Upper lobe of right lung (tissue), 1 donor: Measurements from ENCODE around the gene GIMD1. TPM values are rescaled to one million over a fixed set of nuclear protein-coding genes. Genes with fewer than 3 reads are reported as not detected.

Experiments
- ATAC-seq: fragments of 200-7000 bp; cut with Tn5 transposase; one replicate; pipeline ENCODE4 v1.9.1; 2020; ENCODE audit warnings: mild to moderate bottlenecking, moderate library complexity
- DNase-seq: peaks from one replicate; pipeline ENCODE4 v3.0.0-alpha.2; 2020
- H3K27ac ChIP-seq: fragments of 200-600 bp; one replicate; pipeline ENCODE4 v1.8.0; 2022
- H3K27me3 ChIP-seq: fragments of 200-600 bp; one replicate; pipeline ENCODE4 v1.8.0; 2022; ENCODE audit warnings: mild to moderate bottlenecking
- H3K36me3 ChIP-seq: fragments of 200-600 bp; one replicate; pipeline ENCODE4 v1.8.0; 2022
- H3K4me1 ChIP-seq: fragments of 200-600 bp; one replicate; pipeline ENCODE4 v1.8.0; 2022
- H3K4me3 ChIP-seq: fragments of 200-600 bp; one replicate; pipeline ENCODE4 v1.8.0; 2022; ENCODE audit warnings: mild to moderate bottlenecking
- H3K9me3 ChIP-seq: fragments of 200-600 bp; one replicate; pipeline ENCODE4 v1.8.0; 2022
- intact Hi-C: fragments of 100-400 bp; cut with DNase I; formaldehyde crosslinking; loops from one replicate; pipeline ENCODE4 v1.11.0; 2022
- total RNA-seq: library from RNA; stranded (reverse); fragmentation: NEBNext Ultra II Directional; extraction: Animal tissue kit (Norgen Biotek cat#: 25700); gene quantifications from one replicate; pipeline ENCODE4 v1.2.1, GENCODE V29; 2021
- TF ChIP-seq, protein P1 (sequence below): fragments of 200-600 bp; IDR thresholded peaks from one replicate; pipeline ENCODE4 v1.8.0; 2022; ENCODE audit warnings: antibody characterized with exemption
- donor health status: DM: no; HTN: yes; CAD: no; lungs with severe emphysema.

GIMD1 gene
- total RNA-seq, 1 donor from 2014 or later, result not detected

DNA sequence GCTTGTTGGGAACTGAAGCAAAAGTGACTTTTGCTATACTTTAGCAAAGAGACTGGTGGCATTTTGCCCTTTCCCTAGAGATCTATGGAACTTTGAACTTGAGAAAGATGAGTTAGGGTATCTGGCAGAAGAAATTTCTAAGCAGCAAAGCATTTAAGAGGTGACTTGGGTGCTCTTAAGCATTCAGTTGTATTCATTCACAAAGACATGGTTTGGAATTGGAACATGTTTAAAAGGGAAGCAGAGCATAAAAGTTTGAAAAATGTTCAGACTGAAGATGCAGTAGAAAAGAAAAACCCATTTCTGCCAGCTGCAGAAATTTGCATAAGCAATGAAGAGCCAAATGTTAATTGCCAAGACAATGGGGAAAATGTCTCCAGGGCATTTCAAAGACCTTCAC is 30.7 kb downstream of the GIMD1 start:
- H3K36me3 ChIP-seq, result peaks cover 61% of the 10 kb centered on the region
- no peaks in the 10 kb centered on the region for H3K4me1 ChIP-seq
- intact Hi-C loops, result no loop called here
- no peak overlapping the region for H3K4me3 ChIP-seq
- TF ChIP-seq, protein P1, sequence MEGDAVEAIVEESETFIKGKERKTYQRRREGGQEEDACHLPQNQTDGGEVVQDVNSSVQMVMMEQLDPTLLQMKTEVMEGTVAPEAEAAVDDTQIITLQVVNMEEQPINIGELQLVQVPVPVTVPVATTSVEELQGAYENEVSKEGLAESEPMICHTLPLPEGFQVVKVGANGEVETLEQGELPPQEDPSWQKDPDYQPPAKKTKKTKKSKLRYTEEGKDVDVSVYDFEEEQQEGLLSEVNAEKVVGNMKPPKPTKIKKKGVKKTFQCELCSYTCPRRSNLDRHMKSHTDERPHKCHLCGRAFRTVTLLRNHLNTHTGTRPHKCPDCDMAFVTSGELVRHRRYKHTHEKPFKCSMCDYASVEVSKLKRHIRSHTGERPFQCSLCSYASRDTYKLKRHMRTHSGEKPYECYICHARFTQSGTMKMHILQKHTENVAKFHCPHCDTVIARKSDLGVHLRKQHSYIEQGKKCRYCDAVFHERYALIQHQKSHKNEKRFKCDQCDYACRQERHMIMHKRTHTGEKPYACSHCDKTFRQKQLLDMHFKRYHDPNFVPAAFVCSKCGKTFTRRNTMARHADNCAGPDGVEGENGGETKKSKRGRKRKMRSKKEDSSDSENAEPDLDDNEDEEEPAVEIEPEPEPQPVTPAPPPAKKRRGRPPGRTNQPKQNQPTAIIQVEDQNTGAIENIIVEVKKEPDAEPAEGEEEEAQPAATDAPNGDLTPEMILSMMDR, result no peak
- H3K27ac ChIP-seq, result no peak overlapping the region
- no peak for DNase-seq
- no peaks in the 10 kb centered on the region for H3K27me3 ChIP-seq
- no peak for ATAC-seq
- H3K9me3 ChIP-seq, result no peaks in the 10 kb centered on the region

DNA sequence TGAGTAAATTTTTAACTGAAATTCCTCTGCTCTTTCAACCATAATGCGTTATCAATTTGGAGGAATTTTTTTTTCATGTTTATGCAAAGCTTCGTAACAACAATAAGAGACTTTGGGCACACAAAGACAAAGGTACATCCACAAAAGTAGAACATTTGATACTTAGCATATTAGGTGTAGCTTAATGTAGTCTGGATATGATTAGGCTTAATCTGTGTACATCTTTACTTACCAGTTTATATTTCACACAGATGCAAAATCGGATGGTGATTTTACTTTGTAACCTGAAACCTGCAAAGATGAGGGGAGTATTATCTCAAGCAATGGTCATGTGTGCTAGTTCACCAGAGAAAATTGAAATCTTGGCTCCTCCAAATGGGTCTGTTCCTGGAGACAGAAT is 32.0 kb downstream of the GIMD1 start:
- Histone ChIP-seq H3K4me3 (no peak overlapping the region), H3K27ac (no peak overlapping the region), H3K27me3 (no peaks in the 10 kb centered on the region), H3K9me3 (no peaks in the 10 kb centered on the region), H3K4me1 (no peaks in the 10 kb centered on the region), H3K36me3 (peaks cover 74% of the 10 kb centered on the region)
- ATAC-seq (no peak), DNase-seq (no peak)
- intact Hi-C loops, result no loop called here
- TF ChIP-seq, protein P1, result no peak

DNA sequence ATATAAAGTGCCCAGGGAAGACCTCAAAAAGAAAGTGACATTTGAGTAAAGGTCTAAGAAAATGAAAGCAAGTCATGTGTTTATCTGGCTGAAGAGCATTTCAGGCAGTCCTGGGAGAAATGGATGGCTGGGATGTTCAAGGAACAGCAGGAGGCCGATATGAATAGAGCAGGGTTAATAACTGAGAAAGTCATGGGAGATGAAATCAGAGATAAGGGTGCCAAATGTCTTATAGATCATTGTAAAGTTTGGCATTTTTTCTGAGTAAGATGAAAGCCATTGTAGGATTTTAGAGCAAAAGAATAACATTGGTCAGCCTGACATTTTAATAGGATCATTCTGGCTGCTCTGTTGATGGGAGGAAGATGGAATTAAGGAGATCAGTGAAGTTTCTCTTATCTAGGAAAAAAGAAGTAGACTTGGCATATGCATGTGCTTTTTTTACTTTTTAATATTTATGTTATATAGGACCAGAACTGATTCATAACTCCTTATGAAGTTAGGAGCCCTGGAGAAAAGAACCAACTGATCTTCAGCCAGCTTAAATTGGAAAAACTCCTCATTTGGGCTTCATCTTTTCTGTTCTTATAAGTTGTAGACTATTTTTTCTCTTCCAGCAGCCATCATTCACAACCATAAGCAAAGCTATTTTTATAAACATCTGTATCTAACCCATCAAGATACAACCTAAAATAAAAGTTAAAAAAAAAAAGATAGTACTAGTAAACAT is 33.7 kb downstream of the GIMD1 start:
- H3K4me3 ChIP-seq, result no peak overlapping the region
- no peak for ATAC-seq
- H3K27ac ChIP-seq, result no peak overlapping the region
- no peaks in the 10 kb centered on the region for H3K4me1 ChIP-seq
- no peaks in the 10 kb centered on the region for H3K9me3 ChIP-seq
- TF ChIP-seq, protein P1, result no peak
- no peak for DNase-seq
- no peaks in the 10 kb centered on the region for H3K27me3 ChIP-seq
- peaks cover 90% of the 10 kb centered on the region for H3K36me3 ChIP-seq
- intact Hi-C loops, result no loop called here

DNA sequence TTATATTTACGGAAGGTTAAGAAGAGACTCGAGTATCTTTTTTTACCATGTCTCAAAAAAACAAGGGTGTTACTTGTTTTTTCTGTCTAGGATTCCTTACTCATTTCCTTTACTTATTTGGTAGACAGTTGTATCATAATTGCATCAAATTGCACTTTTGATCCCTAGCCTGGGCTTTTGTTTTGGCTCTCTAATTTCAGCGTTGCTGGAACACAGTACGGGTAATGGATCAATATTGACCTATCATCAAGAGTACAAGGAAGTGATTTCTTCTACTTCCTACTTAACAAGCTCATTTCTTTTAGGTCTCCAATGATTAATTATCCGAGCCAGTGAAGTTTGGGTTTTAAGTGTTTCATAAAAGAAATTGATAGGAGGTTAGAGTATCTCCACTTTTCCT is 35.4 kb downstream of the GIMD1 start:
- H3K27ac ChIP-seq, result no peak overlapping the region
- TF ChIP-seq, protein P1, result no peak
- no peaks in the 10 kb centered on the region for H3K9me3 ChIP-seq
- ATAC-seq (no peak), DNase-seq (no peak)
- H3K4me3 ChIP-seq, result no peak overlapping the region
- H3K27me3 ChIP-seq, result no peaks in the 10 kb centered on the region
- H3K4me1 ChIP-seq, result no peaks in the 10 kb centered on the region
- H3K36me3 ChIP-seq, result peaks cover 99% of the 10 kb centered on the region
- intact Hi-C loops, result no loop called here

DNA sequence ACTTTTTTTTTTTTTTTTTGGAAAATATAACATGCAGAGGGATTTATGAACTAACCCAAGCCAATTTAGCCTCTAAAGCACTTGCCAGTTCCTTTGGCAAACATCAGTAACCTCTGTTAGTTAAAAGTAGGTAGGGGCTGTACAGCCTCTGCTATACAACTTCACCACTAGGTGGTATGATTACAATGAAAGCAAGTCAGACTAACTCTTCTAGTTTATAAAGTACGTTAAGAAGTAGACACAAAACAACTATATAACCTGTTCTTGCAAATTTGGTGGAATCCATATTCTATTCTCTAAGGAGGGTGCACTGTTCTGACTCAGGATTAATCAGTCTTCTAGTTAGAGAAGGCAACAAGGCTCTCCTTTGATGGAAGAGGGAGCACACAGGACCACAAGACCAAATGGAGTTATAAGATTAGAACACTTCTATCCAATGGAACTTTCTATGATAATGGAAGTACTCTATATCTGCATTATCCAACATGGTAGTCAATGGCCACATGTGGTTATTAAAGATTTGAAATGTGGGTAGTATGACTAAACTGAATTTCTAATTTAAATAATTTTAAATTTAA is 39.4 kb downstream of the GIMD1 start:
- Histone ChIP-seq H3K4me1 (no peaks in the 10 kb centered on the region), H3K27me3 (no peaks in the 10 kb centered on the region), H3K27ac (no peak overlapping the region), H3K36me3 (peaks cover 84% of the 10 kb centered on the region), H3K4me3 (no peak overlapping the region), H3K9me3 (no peaks in the 10 kb centered on the region)
- intact Hi-C loops, result no loop called here
- TF ChIP-seq, protein P1, result peak; percentile 60
- DNase-seq, result no peak
- peak; percentile 68 for ATAC-seq
